Stimulated activated CD8-positive, alpha-beta memory T cell treated with anti-CD3 and anti-CD28 coated beads, Interleukin-4, amount 100 ng/mL, for 24 hours (primary cell): Measurements from ENCODE around the gene ADGRF1.
"Not testable (repeated sequence)": the region's sequence is repeated elsewhere in the genome, so short reads cannot be mapped to it uniquely, and the experiment has no call there.

ENCODE experiments used
- DNase-seq: peaks from one replicate; pipeline ENCODE4 v3.0.0-alpha.2; 2020; ENCODE audit warnings: low read depth

ADGRF1 gene

DNA sequence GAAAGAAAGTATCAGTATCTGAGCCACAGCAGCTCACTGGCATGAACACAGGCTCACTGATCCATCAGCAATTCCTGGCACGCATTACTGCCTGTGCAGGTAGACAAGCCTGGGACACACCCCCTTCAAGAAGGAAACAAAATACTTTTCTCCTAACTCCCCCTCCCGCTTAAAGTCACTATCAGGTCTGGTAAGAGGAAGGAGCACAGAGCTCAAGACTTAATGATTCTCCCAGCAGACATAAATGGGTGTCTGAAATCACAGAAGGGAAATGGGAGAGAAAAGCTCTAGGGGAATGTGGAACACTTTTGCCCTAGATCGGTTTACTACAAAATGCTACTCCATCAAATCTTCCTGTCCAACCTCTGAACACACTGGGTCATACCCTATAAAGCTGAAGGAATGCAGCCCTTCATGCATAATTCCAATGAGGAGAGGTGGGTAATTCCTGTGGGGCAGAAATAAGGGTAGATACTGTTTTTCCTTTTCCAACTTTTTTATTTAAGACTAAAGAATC is at the start of gene ADGRF1:
Gene ADGRF1 (minus strand): TSS at position 58 of the 517 bp plus-strand sequence. CDS start 13,271 bp downstream, outside the sequence.
- no peak for DNase-seq

DNA sequence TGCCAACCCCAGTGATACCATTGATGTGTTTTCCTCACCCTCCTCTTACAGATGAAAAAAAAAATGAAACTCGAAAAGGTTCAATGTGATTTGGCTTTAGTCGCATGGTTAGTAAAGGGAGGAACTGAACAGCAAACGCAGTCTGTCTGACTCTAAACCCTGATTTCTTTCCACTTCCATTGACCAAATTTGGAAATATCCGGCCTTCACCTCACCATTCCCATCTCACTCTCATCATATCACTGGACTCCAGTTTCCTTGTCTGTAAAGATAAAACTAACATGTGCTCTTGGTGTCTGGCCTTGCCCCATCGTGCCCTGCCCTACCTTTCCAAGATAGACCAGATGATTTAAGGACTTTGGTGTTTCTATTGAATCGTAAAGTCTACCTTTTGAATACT is 48.7 kb upstream of the ADGRF1 start:
- DNase-seq, result no peak

DNA sequence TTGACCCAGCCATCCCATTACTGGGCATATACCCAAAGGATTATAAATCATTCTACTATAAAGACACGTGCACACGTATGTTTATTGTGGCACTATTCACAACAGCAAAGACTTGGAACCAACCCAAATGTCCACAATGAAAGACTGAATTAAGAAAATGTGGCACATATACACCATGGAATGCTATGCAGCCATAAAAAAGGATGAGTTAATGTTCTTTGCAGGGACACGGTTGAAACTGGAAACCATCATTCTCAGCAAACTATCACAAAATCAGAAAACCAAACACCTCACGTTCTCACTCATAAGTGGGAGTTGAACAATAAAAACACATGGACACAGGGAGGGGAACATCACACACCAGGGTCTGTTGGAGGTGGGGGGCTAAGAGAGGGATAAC is 47.3 kb upstream of the ADGRF1 start:
- not testable (repeated sequence) for DNase-seq

DNA sequence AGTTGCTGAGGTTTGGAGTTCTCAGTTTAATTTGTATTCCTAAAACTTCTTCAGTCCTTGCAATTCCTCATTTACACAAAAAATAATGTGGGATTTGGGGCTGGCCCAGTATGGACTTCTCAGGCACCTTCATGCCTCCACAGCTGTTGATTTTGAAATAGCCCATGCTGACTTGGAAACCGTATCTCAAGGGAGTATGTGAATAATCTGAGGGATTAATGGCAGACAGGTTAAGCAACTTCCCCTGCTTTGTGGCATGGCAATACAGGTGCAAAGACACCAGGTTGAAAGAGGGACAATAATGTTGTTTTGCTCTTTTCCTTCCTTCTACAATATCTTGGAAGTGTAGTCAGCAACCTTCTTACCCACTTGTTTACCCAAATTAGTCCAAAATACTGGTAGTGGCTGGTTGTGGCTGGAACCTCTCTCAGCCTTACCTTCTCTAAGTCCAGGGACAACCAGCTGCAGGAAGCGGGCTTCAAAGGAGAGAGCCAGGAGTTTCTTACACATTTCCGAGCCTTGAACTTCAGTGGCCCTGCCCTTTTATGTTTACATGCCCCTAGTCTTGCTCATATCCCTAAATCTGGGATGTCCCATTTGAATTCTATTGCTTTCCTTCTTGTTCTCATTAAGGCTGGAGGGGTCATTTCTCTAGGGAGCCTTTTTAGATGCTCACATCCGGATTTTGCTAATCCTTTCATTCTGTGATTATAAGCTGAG is 44.1 kb upstream of the ADGRF1 start:
- DNase-seq, result no peak

- DNase-seq, result no peak
Measured at GRCh38 chr6:47084610-47085009, 42.5 kb upstream of the ADGRF1 start.

DNA sequence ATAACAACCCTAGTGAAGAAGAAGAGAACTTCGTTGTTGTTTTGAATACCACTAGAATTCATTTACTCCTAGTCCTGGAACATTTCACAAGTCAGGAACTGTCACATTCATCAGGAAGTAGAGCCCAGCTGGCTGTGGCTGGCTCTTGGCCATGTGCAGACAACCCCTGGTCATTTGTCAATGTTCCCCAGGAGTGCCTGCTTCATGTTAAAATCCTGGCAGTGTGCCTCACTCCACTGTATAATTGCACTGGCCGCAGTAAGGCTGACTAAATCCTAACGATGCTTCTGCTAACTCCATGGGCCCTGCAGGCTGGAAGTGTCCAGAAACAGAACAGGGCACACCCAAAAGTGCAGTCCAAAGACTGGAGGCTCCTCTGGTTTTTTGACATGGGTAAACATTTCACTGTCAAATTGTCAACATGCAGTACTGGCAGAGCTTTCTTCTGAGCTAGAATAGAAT is 41.5 kb upstream of the ADGRF1 start:
- no peak for DNase-seq

DNA sequence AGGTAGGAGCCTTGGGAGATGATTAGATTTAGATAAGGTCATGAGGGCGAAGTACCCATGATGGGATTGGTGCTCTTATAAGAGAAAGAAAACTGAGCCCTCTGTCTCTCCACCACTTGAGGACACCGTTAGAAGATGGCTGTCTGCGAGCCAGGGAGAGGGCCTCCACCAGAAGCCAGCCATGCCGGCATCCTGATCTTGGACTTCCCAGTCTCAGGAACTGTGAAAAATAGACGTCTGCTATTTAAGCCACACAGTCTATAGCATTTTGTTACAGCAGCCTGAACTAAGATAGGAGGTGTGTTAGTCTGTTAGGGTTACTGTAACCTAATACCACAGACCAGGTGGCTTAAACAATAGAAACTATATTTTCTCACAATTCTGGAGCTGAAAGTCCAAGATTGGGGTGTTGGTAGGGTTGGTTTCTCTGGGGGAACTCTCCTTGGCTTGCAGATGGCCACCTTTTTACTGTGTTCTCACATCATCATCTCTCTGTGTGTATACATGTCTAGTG is 38.0 kb upstream of the ADGRF1 start:
- no peak for DNase-seq

GRCh38 chr6:47079638-47080037 is 37.5 kb upstream of the ADGRF1 start:
- DNase-seq, result no peak

GRCh38 chr6:47078991-47079390 is 36.9 kb upstream of the ADGRF1 start:
- DNase-seq, result no peak

DNA sequence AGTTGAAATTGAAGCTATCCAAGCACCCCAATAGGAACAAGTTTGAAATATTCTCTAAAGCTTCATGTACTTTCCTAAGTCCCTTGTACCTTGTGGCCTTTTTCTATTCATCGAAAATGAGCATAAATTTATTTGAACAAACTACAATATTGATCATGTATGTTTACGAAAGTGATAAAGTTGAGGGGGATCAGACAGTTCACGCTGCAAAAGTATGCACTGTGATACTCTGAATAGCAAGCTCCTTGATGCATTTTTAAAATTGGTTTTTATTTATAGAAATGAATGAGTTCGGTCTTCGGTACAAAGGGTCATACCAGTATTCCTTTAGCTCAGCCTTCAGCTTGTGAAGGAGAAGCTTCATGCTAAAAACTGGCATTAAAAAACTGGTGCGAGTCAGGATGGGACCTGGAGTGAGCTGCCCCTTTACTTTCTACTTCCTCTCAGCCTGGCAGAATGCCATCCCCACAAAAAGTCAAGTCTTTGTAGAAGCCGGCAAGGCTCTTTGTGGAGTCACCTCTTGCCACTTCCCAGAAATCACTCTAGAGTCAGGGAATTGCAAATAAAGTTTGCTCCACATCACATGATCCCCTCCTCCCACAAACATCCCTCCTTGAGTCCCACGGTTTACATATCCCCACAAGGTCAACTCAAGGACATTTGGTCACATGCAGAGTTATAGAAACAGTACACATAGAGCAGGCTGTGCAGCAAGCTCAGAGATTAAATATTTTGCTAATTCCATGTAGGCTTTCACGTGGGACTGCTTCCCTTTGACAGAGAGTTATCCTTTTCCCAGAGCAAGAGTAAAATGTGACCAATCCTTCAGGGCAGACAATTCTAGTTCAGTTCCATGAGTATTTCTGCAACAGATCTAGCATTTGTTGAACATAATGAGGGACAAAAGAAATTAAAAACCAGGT is 34.6 kb upstream of the ADGRF1 start:
- no peak for DNase-seq

DNA sequence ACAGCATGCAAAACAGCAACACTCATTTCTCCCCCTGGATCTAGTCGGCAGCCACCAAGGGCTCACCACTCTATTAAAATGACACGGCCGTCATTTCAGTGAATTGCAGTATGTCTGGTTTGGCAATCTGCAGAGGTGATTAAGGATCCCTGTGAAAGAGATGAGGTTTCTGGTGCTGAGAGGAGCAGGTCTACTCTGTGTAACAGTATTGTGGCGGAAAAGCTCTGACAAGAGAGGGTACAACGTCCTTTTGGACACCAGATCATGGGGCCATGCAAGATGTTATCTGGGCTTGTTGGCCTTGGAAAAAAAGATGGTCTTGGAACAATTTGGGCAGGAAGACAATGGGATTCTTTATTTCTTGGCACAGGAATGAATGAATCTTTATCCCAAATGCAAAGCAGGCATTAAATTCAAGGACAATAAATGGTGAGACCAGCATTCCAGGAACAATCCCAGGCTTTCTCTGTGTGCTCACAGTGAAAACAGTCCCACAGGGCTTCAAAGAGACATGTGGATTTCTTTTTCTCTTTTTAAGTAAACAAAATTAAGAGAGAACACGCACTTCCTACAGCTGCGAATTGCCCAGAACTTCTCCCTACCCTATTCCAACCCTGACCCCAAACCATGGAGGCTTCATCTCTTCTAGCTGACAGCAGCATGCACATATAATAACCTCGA is 33.7 kb upstream of the ADGRF1 start:
- DNase-seq, result no peak

- DNase-seq, result no peak
Measured at GRCh38 chr6:47075168-47075567, 33.0 kb upstream of the ADGRF1 start.

DNA sequence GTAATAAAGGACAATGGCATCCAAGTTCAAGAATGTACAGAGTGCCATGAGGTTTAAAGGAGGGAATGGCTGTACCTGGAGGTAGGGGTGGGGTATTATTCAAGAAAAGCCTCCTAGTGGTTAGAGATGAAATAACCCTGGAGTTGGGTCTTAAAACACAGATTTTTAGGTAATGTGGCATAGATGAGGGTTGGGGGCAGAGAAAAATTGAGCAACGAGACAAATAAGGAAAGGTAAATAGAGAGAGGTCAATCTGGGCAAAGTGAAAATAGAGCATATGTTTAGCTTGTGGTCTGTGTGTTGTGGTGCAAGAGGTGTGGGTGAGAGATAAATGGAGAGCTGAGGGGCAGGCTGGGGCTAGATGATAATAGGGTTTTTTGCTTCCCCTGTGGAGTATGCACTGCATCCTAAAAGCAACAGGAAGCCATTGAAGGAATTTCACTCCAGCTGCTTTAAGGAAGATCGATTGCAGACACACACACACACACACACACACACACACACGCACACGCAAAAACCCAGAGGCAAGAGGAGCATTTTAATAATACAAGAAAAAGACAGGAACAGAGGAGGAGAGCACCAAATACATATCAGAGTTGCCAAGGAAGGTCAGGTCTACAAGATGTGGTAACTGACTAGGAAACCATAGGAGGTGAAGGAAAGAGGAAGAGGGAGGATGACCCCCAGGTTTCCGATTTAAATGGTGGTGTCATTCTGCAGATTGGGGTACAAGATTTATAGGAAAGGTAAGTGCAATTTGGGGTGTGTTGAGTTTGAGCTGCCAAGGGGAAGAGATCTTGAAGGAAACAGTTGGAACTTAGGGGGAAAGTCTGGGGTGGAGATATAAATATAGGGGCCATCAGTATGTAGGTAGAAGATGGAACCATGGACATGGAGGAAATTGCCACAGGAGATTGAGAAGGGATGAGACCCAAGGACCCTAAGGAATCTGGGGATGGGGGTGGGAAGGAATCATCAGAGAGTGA is 31.3 kb upstream of the ADGRF1 start:
- no peak for DNase-seq

DNA sequence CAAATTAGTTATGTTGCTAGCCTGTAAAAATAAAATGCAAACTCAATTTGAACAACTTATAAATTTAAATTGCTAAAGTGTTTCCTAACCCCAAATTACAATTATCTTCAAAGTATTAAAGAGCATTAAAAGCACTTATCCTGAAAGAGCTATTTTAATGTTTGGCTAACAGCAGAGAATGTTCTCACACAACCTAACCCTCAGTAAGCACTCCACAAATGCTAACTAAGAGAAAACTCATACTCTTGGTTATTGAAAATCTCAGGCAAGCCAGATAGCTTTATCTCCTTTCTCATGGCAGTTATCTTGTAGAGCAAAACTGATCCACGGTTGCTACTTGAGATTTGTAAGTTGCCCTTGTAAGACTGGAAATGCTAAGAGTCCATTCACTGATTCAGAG is 30.5 kb upstream of the ADGRF1 start:
- DNase-seq, result no peak

GRCh38 chr6:47071681-47072080 is 29.5 kb upstream of the ADGRF1 start:
- DNase-seq, result no peak

DNA sequence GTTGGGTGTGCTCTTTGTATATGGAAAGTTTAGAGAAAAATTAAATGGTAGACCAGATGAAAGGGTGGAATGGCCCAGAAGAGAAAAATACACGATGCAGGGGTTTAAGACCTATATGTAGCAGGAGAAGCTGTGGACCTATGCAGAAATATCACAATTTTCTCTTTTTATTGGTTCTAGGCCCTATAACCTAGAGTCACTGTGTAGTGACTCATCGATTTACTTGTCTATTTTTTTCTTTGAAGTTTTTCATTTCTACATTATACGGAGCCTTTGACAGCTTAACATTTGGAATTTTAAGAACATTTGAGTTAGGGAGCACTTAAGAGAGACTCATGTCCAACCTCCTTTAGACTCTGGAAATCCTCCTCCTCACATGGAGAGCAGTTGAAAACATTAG is 28.3 kb upstream of the ADGRF1 start:
- no peak for DNase-seq

DNA sequence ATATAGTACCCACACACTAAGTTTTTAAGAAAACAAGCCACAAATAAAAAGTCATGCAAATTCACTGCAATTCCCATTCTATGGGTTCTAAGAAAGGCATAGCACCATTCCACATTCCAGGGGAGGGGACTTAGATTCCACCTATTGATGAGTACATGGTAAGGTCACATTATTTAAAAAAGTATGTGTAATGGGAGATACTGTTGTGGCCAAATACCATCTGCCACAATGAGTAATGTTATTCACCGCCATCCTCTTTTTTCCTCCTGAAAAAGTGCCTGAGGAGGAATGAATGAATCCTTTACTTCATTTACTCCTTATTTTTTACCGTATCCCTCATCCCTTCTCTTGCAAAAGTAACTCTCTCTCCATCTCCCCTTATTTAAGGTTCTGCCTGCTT is 27.0 kb upstream of the ADGRF1 start:
- no peak for DNase-seq

DNA sequence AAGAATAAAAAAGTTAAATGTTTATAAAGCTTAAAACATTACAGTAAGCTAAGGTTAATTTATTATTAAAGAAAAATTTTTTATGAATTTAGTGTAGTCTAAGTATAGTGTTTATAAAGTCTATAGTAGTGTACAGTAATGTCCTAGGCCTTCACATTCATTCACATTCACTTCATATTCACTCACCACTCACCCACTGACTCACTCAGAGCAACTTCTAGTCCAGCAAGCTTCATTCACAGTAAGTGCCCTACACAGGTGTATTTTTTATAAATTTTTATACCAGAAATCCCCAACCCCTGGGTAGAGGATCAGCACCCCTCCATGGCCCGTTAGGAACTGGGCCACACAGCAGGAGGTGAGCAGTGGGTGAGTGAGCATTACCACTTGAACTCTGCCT is 24.3 kb upstream of the ADGRF1 start:
- no peak for DNase-seq

DNA sequence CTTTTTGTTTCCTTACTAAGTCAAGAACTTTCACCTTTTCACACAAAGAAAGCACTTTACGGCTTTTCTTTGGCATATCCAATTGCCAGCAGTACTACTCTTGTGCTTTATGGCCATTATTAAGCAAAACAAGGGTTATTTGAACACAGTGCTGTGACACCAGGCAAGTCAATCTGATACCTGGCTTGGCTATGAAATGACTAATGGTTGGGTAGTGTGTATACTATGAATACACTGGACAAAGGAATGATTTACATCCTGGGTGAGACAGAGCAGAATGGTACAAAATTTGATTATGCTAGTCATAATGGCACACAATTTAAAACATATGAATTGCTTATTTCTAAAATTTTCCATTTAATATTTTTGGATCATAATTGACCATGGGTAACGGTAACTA is 22.1 kb upstream of the ADGRF1 start:
- no peak for DNase-seq

DNA sequence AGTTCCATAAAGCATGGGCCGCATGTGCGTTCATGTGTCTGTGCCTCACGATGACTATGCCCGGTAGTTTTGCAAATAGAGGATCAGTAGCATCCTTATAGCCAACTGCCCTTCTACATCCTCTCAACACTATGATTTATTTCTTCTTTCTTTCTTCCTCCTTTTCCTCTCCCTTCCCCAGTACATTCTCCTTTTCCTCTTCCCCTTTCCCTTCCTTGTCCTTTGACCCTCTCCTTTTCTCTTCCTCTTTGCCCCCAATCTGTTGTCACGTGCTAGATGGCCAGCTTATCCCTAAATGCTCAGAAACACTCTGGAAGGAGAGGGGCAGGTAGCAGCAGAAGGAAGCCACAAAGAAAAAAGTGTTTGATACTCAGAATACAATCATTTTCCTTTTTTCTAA is 20.2 kb upstream of the ADGRF1 start:
- no peak for DNase-seq
